ENCODE measurements around the gene SKA2.

- TF ChIP-seq CTCF (conservative IDR thresholded peaks at IDR 0.05; ENCODE audit: low read length) (no peak), EZH2phosphoT487 (IDR thresholded peaks at IDR 0.05; ENCODE audit: borderline replicate concordance) (no peak)
Measured at GRCh38 chr17:59154292-59154720, 680 bp downstream of the SKA2 start.

All from Loucy (cell line).